ENCODE data around the gene VIPR2. TPM values are rescaled to one million over a fixed set of nuclear protein-coding genes. Genes with fewer than 3 reads are reported as not detected.

VIPR2 gene
- total RNA-seq, 4 donors from 2014 or later = 1.8 to 3.7 (median 2.7) TPM

DNA sequence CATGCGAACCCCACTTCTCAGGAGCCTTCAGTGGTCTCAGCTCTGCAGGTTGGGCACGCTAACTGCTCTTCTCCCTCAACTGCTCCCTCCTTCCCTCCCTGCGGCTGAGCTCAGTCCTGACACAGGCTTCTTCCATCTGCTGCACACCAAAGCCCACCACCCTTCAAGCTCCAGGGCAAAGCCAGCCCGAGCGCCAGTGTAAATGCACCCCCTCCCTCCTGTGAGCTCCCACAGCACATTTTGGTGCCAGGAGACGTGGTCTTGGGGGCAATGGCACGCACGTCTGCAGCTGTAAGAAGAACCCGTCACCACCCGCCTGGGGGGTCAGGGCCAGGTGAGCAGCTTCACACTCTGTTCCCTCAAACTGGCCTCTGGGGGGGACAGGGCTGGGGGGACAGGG is 15.9 kb downstream of the VIPR2 start:
- Histone ChIP-seq H3K27me3 (no peaks in the 10 kb centered on the region), H3K4me1 (no peaks in the 10 kb centered on the region), H3K36me3 (no peaks in the 10 kb centered on the region), H3K27ac (no peak overlapping the region), H3K4me3 (no peak overlapping the region), H3K9me3 (no peaks in the 10 kb centered on the region)
- TF ChIP-seq EP300 (IDR thresholded peaks at IDR 0.05; ENCODE audit: low read depth) (no peak), POLR2AphosphoS5 (IDR thresholded peaks at IDR 0.05) (no peak), POLR2A (IDR thresholded peaks at IDR 0.05) (no peak)
- TF ChIP-seq, protein P1, sequence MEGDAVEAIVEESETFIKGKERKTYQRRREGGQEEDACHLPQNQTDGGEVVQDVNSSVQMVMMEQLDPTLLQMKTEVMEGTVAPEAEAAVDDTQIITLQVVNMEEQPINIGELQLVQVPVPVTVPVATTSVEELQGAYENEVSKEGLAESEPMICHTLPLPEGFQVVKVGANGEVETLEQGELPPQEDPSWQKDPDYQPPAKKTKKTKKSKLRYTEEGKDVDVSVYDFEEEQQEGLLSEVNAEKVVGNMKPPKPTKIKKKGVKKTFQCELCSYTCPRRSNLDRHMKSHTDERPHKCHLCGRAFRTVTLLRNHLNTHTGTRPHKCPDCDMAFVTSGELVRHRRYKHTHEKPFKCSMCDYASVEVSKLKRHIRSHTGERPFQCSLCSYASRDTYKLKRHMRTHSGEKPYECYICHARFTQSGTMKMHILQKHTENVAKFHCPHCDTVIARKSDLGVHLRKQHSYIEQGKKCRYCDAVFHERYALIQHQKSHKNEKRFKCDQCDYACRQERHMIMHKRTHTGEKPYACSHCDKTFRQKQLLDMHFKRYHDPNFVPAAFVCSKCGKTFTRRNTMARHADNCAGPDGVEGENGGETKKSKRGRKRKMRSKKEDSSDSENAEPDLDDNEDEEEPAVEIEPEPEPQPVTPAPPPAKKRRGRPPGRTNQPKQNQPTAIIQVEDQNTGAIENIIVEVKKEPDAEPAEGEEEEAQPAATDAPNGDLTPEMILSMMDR (IDR thresholded peaks at IDR 0.05) = no peak
- intact Hi-C loops (cut with DNase I; ENCODE audit: low total_unique reads) (no loop called here), in situ Hi-C loops (cut with MboI; ENCODE audit: low pct_ligation_motif_present in 1 of 4, low pct_unique_long_range_greater_than_20kb in 1 of 4, low sequenced_read_pairs in 3 of 4) (no loop called here)
- no peak for DNase-seq
- 89% methylated on average over 10 of the region's 10 CpGs; no CpG with 5 or more reads in 1 of the 2 donors for WGBS, 2 donors (ENCODE audit: low coverage in 1 of 2)

DNA sequence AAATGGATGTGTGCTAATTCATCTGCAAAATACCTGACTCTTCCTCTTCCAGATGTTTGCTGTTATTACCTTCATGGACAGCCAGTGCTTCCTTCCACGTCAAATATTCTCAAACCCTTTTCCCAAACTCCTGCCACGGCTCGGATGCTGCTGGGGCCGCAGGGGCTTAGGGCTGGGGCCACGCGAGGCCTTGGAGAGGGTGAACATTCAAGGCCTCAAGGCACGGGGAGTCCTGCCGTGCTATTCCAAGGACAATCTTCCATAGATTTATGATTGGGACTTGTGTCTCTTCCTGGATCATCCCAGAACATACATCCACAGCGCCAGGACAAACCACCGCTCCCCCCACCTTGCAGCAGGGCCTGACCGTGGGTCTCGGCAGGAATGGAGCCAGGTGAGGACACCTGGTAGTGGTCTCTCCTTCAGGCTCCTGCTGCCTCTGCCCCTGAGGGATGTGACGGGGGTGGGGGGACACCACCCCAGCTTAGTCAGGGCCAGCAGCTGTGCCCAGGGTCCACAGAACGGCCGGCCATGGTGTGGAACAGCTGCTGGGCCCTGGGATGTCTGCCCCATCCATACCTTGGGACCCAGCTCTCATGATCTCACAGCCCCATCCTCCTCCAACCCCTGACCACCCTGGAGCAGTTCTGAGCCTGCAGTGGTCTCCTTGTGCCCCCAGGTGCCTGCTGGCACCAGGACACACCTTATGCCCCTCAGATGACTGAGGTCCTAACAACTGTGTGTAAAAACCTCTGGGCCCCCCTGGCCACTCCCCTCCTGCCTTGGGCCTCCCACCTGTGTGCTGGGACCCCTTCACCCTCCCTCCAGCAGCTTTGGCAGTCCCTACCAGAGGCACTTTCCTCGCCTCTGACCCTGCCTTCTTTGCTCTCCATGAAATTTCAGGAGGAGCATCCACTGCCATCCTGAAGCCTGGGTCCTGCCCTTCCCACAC is 16.7 kb downstream of the VIPR2 start:
- in situ Hi-C loops (cut with MboI; ENCODE audit: low pct_ligation_motif_present in 1 of 4, low pct_unique_long_range_greater_than_20kb in 1 of 4, low sequenced_read_pairs in 3 of 4) (no loop called here), intact Hi-C loops (cut with DNase I; ENCODE audit: low total_unique reads) (no loop called here)
- Histone ChIP-seq H3K4me3 (no peak overlapping the region), H3K27me3 (no peaks in the 10 kb centered on the region), H3K36me3 (no peaks in the 10 kb centered on the region), H3K4me1 (no peaks in the 10 kb centered on the region), H3K27ac (no peak overlapping the region), H3K9me3 (no peaks in the 10 kb centered on the region)
- WGBS, 2 donors (ENCODE audit: low coverage in 1 of 2) = 80 to 86% methylated on average over 2 to 16 of the region's 16 CpGs
- DNase-seq = no peak
- TF ChIP-seq, protein P1 (IDR thresholded peaks at IDR 0.05) = no peak
- no peak for TF ChIP-seq POLR2AphosphoS5 (IDR thresholded peaks at IDR 0.05)

DNA sequence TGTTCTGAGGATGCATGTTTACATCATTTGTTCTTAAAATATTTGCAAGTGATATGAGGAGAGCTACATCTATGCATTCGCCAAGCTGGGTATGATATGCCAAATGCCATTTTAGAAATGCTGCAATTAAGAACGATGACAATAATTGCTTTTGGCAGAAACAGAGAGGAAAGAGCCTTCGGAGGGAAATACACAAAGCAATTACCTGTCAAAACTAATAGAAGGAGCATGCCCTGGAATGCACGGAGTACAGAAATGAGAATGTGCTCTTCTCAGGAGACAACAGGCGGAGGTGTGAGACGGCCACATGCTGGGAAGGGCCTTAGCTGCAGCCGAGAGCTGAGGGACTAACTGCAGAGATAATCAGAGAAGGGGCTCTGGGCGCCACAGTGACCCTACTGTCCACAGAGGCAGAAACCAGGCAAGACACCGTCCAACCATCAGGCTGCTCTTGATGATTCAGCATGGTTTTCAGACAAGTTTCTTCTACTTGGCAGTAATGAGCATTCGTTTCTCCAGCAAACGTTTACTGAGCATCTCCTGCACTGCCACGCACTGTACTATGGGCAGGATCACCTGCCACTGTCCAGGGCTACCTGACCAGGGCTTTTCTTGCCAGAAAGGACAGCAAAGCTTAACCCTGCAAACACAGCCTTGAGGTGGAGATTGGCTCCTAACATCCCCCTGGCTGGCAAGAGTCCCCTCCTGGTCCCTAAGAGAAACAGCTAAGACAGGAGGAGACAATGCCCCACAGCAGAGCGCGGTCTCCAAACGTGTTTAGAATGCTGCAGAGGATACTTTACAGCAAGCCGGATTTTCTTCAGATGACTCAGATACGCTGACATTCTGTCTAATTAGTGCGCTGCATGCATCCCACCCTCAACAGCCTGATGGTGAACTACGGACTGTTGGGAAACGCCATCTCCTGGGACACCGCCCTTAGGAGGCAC is 18.1 kb downstream of the VIPR2 start:
- intact Hi-C loops (cut with DNase I; ENCODE audit: low total_unique reads) = no loop called here
- H3K27ac ChIP-seq = no peak overlapping the region
- WGBS, 2 donors (ENCODE audit: low coverage in 1 of 2) = 63 to 77% methylated on average over 13 to 21 of the region's 21 CpGs

More for the DNA sequence above, 18.1 kb downstream of the VIPR2 start:
- no peaks in the 10 kb centered on the region for H3K4me1 ChIP-seq
- H3K36me3 ChIP-seq = no peaks in the 10 kb centered on the region
- TF ChIP-seq POLR2AphosphoS5 (IDR thresholded peaks at IDR 0.05) (no peak), POLR2A (IDR thresholded peaks at IDR 0.05) (no peak), EP300 (IDR thresholded peaks at IDR 0.05; ENCODE audit: low read depth) (no peak)
- TF ChIP-seq, protein P1 (IDR thresholded peaks at IDR 0.05) = no peak
- no peaks in the 10 kb centered on the region for H3K27me3 ChIP-seq
- in situ Hi-C loops (cut with MboI; ENCODE audit: low pct_ligation_motif_present in 1 of 4, low pct_unique_long_range_greater_than_20kb in 1 of 4, low sequenced_read_pairs in 3 of 4) = no loop called here
- H3K4me3 ChIP-seq = no peak overlapping the region
- DNase-seq = no peak
- no peaks in the 10 kb centered on the region for H3K9me3 ChIP-seq
